GM18909 (cell line): ENCODE results near the gene MSI2.

Source experiments
- ATAC-seq: cut with Tn5 transposase; IDR thresholded peaks from one replicate; pipeline ENCODE4 v1.9.1; 2021; ENCODE audit warnings: mild to moderate bottlenecking; ENCODE audit not compliant: unreplicated experiment, poor library complexity

Gene MSI2

DNA sequence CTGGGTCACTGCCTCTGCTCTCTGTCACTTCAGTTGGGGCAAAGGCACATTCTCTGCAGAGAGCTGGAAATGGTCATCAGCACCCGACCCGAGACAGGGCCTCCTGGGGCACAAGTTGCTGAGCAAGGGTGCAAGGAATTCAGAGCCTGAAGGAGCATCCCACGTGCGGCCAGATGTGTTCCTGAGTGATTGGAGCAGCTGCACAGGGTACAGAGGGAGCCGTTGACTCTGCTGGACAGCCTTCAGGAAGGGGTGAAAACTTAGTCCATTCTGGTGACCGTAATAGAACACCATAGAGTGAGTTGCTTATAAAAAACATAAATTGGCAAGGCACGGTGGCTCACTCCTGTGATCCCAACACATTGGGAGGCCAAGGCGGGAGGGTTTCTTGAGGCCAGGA lies 382.0 kb downstream of the MSI2 start:
- no peak for ATAC-seq

DNA sequence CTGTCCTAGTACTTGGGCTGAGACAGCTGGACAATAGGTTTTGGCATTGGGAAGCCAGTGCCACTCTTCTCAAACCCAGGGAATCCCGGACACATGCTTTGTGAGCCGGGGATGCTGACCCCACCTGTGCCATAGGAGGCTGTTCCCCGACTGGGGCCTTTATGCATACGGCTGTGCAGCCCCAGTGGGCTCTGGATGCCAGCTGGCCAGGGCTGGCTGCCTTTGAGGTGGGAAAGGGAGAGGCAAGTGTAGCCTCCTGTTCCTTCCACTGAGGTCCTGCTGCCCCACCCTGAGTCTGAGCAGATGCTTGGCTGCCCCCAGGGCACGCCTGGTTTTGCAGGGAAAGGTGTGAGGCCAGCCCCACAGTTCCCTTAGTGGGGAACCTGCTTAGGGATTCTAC lies 383.1 kb downstream of the MSI2 start:
- no peak for ATAC-seq

DNA sequence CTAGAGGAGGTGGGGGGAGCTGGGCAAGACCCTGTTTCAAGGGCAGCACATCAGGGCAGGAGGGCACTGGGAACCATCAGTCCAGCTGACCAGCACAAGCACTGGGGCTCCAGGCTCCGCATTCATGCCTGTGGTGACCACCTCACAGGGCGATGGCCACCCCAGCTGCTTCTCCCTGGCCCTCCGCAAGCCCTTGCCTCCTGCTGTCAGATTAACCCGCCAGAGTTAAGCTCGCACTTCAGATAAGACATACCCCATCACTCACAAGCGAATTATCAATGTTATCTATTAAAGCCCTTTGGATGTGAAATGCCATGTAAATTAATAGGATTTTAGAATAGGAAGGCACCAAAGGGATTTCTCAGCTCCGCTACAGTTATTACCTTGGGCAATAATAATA lies 383.8 kb downstream of the MSI2 start:
- no peak for ATAC-seq

GRCh38 chr17:57641761-57642160 lies 385.4 kb downstream of the MSI2 start:
- no peak for ATAC-seq

GRCh38 chr17:57643062-57643461 lies 386.7 kb downstream of the MSI2 start:
- ATAC-seq = no peak

DNA sequence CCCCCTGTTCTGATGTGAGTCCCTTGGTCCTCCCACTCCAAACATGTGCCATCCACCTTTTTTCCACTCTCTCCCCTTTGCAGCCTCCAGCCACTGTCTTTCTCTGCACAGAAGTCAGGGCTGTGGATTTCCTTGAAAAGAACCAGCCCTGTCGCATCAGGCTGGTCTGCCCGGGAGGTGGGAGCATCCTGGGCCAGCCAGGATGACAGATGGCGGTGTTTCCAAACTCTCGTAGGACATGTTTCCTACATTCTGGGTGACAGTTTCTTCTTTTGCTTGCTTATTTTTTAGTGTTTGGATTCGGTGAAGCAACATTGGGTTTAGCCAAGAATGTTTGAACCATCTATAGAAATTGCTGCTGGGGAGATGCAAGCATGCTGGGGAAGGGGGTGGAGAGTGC lies 388.0 kb downstream of the MSI2 start:
- no peak for ATAC-seq

- no peak for ATAC-seq
Observed at GRCh38 chr17:57645950-57646665, 389.8 kb downstream of the MSI2 start.

DNA sequence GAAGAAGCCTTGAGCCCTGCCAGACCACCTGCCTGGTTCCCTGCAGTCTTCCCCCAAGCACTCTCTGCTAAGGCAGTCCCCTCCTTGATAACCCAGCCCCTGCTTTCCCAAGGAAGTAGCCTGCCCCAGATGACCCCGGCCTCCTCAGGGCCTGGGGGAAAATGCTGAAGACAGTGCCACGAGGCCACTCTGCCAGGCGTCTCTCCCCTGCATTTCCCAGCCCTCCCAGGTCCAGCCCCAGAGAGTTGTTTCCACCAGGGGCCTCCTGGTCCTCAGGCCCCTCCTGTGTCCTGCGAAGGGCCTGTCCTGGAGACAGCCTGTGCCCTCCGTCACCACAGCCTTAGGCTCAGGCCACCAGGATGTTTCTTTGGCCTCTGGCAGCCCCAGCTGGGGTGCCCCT lies 392.4 kb downstream of the MSI2 start:
- ATAC-seq = no peak

- ATAC-seq = no peak
Observed at GRCh38 chr17:57649191-57649590, 392.9 kb downstream of the MSI2 start.

DNA sequence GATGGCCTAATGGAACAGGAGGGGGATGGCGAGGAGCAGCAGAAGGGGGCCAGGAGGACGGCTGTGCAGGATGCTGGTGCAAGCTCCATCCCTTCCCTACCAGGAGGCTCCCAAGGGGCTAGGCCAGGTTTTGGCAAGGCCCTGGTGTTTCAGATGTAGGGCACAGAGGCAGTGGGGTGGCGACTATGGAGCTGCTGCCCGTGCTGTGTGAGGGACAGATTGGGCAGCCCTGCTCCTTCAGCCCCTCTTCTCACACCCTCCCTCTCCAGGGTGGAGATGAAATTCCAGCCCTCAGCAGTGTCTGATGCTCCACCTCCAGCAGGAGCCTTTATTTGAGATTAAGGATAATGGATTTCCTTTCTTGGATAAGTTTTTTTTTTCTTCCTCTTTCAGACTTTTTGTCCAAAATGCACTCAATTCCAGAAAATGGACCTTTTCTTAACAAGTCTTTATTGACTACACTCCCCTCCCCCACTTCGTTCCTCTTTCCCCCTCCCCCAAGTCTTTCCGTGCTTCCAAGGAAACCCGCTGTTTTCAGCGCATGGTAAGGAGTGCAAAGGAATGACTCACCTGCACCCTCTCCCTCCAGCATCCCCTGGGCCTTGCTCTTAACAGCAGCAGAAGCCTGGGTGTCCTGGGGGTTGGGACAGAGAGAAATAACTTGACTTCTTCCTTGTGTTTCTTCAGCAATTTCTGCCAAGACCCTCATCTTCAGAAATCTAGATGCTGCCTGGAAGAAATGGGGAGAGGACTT lies 393.6 kb downstream of the MSI2 start:
- ATAC-seq = no peak

- no peak for ATAC-seq
Observed at GRCh38 chr17:57650548-57650947, 394.2 kb downstream of the MSI2 start.

DNA sequence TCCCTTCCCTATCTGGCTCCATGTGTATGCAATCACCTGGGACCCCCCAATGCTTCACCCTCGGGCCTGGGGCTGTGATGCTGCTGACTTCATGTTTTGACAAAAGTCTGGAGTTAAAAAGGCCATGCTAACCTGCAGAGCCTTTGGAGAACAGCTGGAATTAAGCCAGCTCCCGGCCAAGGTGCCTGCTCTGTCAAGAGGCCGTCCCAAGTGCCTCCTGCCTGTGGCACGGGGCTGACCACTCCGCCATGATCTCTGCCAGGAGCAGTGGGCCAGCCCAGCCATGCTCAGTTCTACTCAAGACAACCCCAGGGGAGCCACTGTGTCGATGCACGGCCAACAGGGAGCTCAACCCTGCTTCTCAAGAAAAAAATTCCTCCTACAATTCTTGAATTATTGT lies 395.1 kb downstream of the MSI2 start:
- no peak for ATAC-seq

GRCh38 chr17:57651996-57652395 lies 395.7 kb downstream of the MSI2 start:
- ATAC-seq = no peak

GRCh38 chr17:57652811-57653210 lies 396.5 kb downstream of the MSI2 start:
- no peak for ATAC-seq

DNA sequence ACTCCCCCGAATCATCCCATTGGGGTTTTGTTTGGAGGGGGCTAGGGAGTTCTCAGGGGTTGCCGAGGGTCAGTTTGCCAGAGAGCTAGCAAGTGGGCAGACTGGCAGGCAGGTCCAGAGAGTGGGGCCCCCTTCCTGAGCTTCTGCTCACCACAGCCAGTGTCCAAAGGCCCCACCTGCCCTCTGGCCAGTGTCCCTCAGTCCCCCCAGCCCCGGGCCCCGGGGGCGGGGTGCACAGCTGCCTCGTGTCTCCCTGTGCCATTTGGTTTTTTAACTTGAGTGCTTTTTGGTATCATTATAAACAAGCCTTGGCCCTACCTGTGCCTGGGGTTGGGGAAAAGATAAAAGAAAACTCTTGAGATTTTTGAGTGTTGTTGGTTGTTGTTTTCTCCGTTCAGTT lies 397.0 kb downstream of the MSI2 start:
- no peak for ATAC-seq

DNA sequence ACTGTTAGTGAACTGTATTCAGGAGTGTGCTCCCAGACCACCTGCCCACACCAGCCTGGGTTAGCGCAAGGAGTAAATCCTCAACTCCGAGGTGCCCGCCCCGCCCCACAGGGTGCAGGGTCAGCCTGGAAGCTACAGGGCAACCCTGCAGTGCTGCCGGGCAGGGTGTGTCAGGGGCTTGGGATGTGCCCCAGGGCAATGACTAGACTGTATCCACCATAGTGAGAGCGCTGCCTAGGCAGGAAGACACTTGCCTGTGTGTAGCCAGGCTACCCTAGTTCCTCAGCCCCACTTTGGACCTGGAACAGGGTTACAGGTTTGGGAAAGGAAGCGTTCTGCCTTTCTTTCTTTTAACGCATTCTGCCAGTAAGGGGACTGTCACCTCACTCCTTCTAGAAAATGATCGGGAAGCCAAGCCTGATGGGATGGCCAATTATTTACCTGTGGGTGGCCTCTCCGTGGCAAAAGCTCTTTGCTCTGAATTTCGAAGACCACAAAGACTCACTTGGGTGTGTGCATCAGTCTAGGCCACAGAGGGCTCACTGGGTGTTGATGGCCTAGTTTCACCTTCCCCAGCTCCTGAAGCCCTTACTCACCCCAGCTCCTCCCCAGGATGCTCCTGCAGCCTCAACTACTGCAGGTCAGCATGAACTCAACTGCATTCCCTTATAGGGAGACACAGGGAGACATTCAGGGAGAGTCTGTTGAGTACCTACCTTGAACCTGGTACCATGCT lies 397.9 kb downstream of the MSI2 start:
- no peak for ATAC-seq

- no peak for ATAC-seq
Observed at GRCh38 chr17:57655553-57655952, 399.2 kb downstream of the MSI2 start.

- ATAC-seq = no peak
Observed at GRCh38 chr17:57657211-57657610, 400.9 kb downstream of the MSI2 start.

GRCh38 chr17:57662041-57662440 lies 405.7 kb downstream of the MSI2 start:
- ATAC-seq = no peak

GRCh38 chr17:57662644-57663308 lies 406.5 kb downstream of the MSI2 start:
- ATAC-seq = no peak
